PC-9 (cell line): ENCODE results near the gene ARID3A. TPM values are rescaled to one million over a fixed set of nuclear protein-coding genes. Genes with fewer than 3 reads are reported as not detected.
A peak's percentile ranks its signal among the peaks of the same experiment; 100 is the strongest.

Experiments used
- BruUV-seq: library from RNA; stranded (reverse); fragments of 400-500 nt; replicated peaks from 2 replicates; lab custom pipeline; 2021; lab: Mats Ljungman, UMichigan
- CTCF ChIA-PET: fragments of 300-600 bp; sonication (Branson Sonifier 250); formaldehyde crosslinking; loops from one replicate; lab custom pipeline; 2022; ENCODE audit warnings: antibody characterized with exemption; lab: Charles Lee
- POLR2A ChIA-PET: fragments of 300-600 bp; sonication (Branson Sonifier 250); formaldehyde crosslinking; loops from one replicate; lab custom pipeline; 2022; ENCODE audit warnings: antibody characterized with exemption; ENCODE audit not compliant: unreplicated experiment; lab: Charles Lee
- DNase-seq, 2 experiments: peaks; one replicate each; pipeline versions ENCODE4 v3.0.0 to v3.0.0-alpha.2; 2015 to 2022; ENCODE audit warnings: mixed read lengths in 1 of 2
- H2AFZ ChIP-seq: fragments of 200-600 bp; sonication (generic); 2 replicates; pipeline ENCODE4 v1.8.1; 2017; ENCODE audit warnings: antibody characterized with exemption
- H3F3A ChIP-seq: fragments of 200-600 bp; sonication (generic); 2 replicates; pipeline ENCODE4 v1.8.1; 2017; ENCODE audit warnings: antibody characterized with exemption, mild to moderate bottlenecking, low read depth; ENCODE audit not compliant: insufficient read depth
- H3K27ac ChIP-seq: fragments of 200-600 bp; sonication (generic); 2 replicates; pipeline ENCODE4 v1.6.1; 2016; ENCODE audit warnings: mixed run types
- H3K27me3 ChIP-seq: fragments of 200-600 bp; sonication (generic); 2 replicates; pipeline ENCODE4 v1.6.1; 2016; ENCODE audit warnings: low read depth, mixed run types; ENCODE audit not compliant: insufficient read depth
- H3K36me3 ChIP-seq: fragments of 200-600 bp; sonication (generic); 2 replicates; pipeline ENCODE4 v1.6.1; 2016; ENCODE audit warnings: low read depth, mixed run types
- H3K4me1 ChIP-seq: fragments of 200-600 bp; sonication (generic); replicated peaks from 2 replicates; pipeline ENCODE4 v1.6.1; 2016; ENCODE audit warnings: mixed run types; ENCODE audit not compliant: insufficient read depth
- H3K4me2 ChIP-seq: fragments of 200-600 bp; sonication (generic); 2 replicates; pipeline ENCODE4 v1.6.1; 2017; ENCODE audit warnings: mixed run types
- H3K4me3 ChIP-seq: fragments of 200-600 bp; sonication (generic); 2 replicates; pipeline ENCODE4 v1.6.1; 2016; ENCODE audit warnings: mixed run types
- H3K79me2 ChIP-seq: fragments of 200-600 bp; sonication (generic); 2 replicates; pipeline ENCODE4 v1.6.1; 2017; ENCODE audit warnings: low read depth, mixed run types
- H3K9me2 ChIP-seq: fragments of 200-600 bp; sonication (generic); 2 replicates; pipeline ENCODE4 v1.8.1; 2017; ENCODE audit warnings: mild to moderate bottlenecking; ENCODE audit not compliant: insufficient read depth
- H3K9me3 ChIP-seq: fragments of 200-600 bp; sonication (generic); 2 replicates; pipeline ENCODE4 v1.8.1; 2016; ENCODE audit warnings: low read depth; ENCODE audit not compliant: insufficient read depth
- H4K20me1 ChIP-seq: fragments of 200-600 bp; sonication (generic); 2 replicates; pipeline ENCODE4 v1.8.1; 2017; ENCODE audit not compliant: insufficient read depth
- CTCF ChIP-seq: fragments of 200-600 bp; sonication (generic); conservative IDR thresholded peaks from 2 replicates; pipeline ENCODE4 v1.6.1; 2017; ENCODE audit warnings: mixed run types, antibody characterized with exemption, mild to moderate bottlenecking, moderate library complexity
- EZH2 ChIP-seq: fragments of 200-600 bp; sonication (generic); IDR thresholded peaks from 2 replicates; pipeline ENCODE4 v1.8.0; 2017; ENCODE audit warnings: antibody characterized with exemption, low read depth
- intact Hi-C: fragments of 100-400 bp; cut with micrococcal nuclease; formaldehyde crosslinking; loops from one replicate; pipeline ENCODE4 v1.10.0; 2022; ENCODE audit not compliant: unreplicated experiment
- total RNA-seq: library from RNA; stranded (reverse); gene quantifications from 2 replicates; pipeline ENCODE4 v1.2.3, GENCODE V29; 2021

The ARID3A gene
- total RNA-seq, 1 experiment from 2014 or later, result 10.7 TPM

DNA sequence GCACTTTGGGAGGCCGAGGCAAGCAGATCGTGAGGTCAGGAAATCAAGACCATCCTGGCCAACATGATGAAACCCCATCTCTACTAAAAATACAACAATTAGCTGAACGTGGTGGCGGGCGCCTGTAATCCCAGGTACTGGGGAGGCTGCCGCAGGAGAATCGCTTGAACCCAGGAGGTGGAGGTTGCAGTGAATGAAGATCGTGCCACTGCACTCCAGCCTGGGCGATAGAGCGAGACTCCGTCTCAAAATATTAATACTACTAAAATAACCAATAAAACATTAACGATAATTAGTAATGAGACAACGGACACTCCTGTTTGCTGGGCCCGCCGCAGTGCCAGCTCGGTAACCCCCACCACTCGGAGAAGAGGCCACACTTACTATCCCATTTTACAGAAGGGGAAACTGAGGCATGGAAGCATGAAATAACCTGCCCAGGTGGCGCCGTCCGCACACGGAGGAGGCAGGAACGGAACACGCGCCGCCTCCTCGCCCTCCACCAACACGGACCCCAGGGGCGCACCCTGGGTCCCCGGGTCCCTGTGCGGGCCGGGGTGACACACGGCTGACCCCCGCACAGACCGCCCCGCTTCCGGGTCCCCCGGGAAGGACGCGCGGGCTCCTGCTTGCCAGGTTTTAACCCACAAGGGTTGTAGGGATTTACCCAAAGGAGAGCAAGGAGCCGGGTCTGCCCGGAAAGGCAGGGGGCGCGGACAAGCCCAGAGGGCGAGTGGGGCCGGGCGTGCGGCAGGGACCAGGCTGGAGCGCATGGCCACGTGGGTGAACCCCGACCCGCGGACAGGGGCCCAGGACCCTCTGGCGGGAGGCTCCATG lies 14.4 kb upstream of the ARID3A start:
- Histone ChIP-seq H3K9me3 (no peaks in the 10 kb centered on the region), H3K79me2 (peaks cover 46% of the 10 kb centered on the region), H3K9me2 (no peaks in the 10 kb centered on the region), H3F3A (peaks cover 45% of the 10 kb centered on the region; the same call in 1 of the 2 replicates), H3K27me3 (no peaks in the 10 kb centered on the region), H3K27ac (no peak overlapping the region), H3K36me3 (no peaks in the 10 kb centered on the region), H3K4me2 (no peak overlapping the region), H3K4me1 (peaks cover 20% of the 10 kb centered on the region), H4K20me1 (peaks cover 6% of the 10 kb centered on the region; the same call in 1 of the 2 replicates), H3K4me3 (no peak overlapping the region), H2AFZ (no peak overlapping the region)
- CTCF ChIA-PET, result no interaction called here
- POLR2A ChIA-PET, result no interaction called here
- no TSS peak for BruUV-seq
- TF ChIP-seq EZH2 (no peak), CTCF (no peak)
- intact Hi-C loops, result no loop called here
- DNase-seq, result no peak

GRCh38 chr19:912181-913079 lies 13.4 kb upstream of the ARID3A start:
- Histone ChIP-seq H3K36me3 (no peaks in the 10 kb centered on the region), H3F3A (peaks cover 45% of the 10 kb centered on the region; the same call in 1 of the 2 replicates), H3K9me2 (no peaks in the 10 kb centered on the region), H3K4me3 (peak overlapping the region; percentile 73), H2AFZ (no peak overlapping the region), H4K20me1 (peaks cover 6% of the 10 kb centered on the region; the same call in 1 of the 2 replicates), H3K4me1 (peaks cover 20% of the 10 kb centered on the region), H3K79me2 (peaks cover 40% of the 10 kb centered on the region), H3K4me2 (peak overlapping the region; percentile 66), H3K27ac (no peak overlapping the region), H3K9me3 (no peaks in the 10 kb centered on the region), H3K27me3 (peaks cover 1% of the 10 kb centered on the region; the same call in 1 of the 2 replicates)
- TF ChIP-seq EZH2 (no peak), CTCF (no peak)
- ChIA-PET POLR2A (no interaction called here), CTCF (no interaction called here)
- BruUV-seq, result no TSS peak
- DNase-seq, result no peak
- intact Hi-C loops, result no loop called here

DNA sequence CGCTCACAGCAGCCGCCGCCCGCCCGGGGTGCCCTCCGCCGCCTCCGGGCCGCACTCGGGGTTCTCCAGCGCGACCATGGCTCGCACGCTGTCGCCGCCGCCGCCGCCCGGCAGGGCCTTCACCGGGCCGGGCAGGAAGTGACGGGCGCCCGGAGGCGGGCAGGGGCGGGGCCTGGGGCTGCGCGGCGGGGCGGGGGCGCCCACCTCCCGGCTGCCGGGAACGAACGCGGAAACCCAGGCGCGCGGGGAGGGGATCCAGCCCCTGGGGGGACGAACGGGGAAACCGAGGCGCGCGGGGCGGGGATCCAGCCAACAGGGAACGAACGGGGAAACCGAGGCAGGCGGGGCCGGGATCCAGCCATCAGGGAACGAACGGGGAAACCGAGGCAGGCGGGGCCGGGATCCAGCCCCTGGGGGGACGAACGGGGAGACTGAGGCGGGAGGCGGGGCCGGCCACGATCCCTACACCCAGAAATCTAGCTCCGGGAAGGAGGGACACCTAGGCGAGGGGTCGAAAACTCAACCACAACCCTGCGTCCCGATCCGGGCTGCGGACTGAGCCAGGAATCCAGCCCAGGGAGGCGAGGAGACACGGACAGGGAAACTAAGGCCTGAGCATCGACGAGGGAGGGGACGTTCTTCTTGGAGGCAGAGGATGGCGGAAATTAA lies 12.6 kb upstream of the ARID3A start, which contains the start of gene R3HDM4:
Gene R3HDM4 (minus strand): TSS at position 140 of the 669 bp plus-strand sequence. CDS start 62 bp downstream, at position 78.
- Histone ChIP-seq H3K4me1 (peaks cover 18% of the 10 kb centered on the region), H3K27ac (no peak within 1 kb of the TSS), H3K4me2 (peak within 1 kb of the TSS; percentile 87), H3K27me3 (peaks cover 9% of the 10 kb centered on the region), H3K4me3 (peak within 1 kb of the TSS; percentile 73), H3K36me3 (no peaks in the 10 kb centered on the region), H4K20me1 (peaks cover under 1% of the 10 kb centered on the region; the same call in 1 of the 2 replicates), H3F3A (peaks cover 42% of the 10 kb centered on the region; the same call in 1 of the 2 replicates), H3K9me2 (no peaks in the 10 kb centered on the region), H2AFZ (peak within 1 kb of the TSS; percentile 88), H3K79me2 (peaks cover 33% of the 10 kb centered on the region), H3K9me3 (no peaks in the 10 kb centered on the region)
- ChIA-PET POLR2A (no interaction called here), CTCF (interaction anchor here (0.6 kb wide), 1 partner anchor 143 kb away, joined by 4 read pairs; no protein-coding TSS in a partner anchor)
- no peak for TF ChIP-seq EZH2
- no peak for TF ChIP-seq CTCF
- BruUV-seq, result TSS peak; percentile 32
- intact Hi-C loops, result no loop called here
- DNase-seq, result peak in 1 of 2 experiments; percentile 70
